Heart right ventricle (tissue), 16 donors: ENCODE measurements around the gene COA6. TPM values are rescaled to one million over a fixed set of nuclear protein-coding genes. Genes with fewer than 3 reads are reported as not detected.
A peak's percentile ranks its signal among the peaks of the same experiment; 100 is the strongest.

Experiments used
- ATAC-seq, 8 donors: fragments of 200-7000 bp; cut with Tn5 transposase; one replicate each; pipeline ENCODE4 v1.9.1; 2020; ENCODE audit warnings: mild to moderate bottlenecking in 8 of 8, moderate library complexity in 8 of 8, moderate number of reproducible peaks in 1 of 8
- DNase-seq, 2 donors: peaks; one replicate each; pipeline ENCODE4 v3.0.0-alpha.2; 2020
- H3K27ac ChIP-seq, 10 donors: fragments of 200-600 bp; sonication (generic) in 2 of 10; one replicate each; pipeline versions ENCODE4 v1.5.0 to v1.8.0; 2020 to 2022; ENCODE audit warnings: mild to moderate bottlenecking in 3 of 10
- H3K27me3 ChIP-seq, 7 donors: fragments of 200-600 bp; one replicate each; pipeline ENCODE4 v1.8.0; 2021 to 2022; ENCODE audit warnings: mild to moderate bottlenecking in 2 of 7
- H3K36me3 ChIP-seq, 9 donors: fragments of 200-600 bp; sonication (generic) in 1 of 9; one replicate each; pipeline versions ENCODE4 v1.5.0 to v1.8.0; 2020 to 2022; ENCODE audit warnings: mild to moderate bottlenecking in 2 of 9
- H3K4me1 ChIP-seq, 9 donors: fragments of 200-600 bp; sonication (generic) in 1 of 9; one replicate each; pipeline versions ENCODE4 v1.5.0 to v1.8.0; 2020 to 2022; ENCODE audit warnings: mild to moderate bottlenecking in 4 of 9
- H3K4me3 ChIP-seq, 10 donors: fragments of 200-600 bp; sonication (generic) in 2 of 10; one replicate each; pipeline versions ENCODE4 v1.5.0 to v1.8.0; 2020 to 2022; ENCODE audit warnings: mild to moderate bottlenecking in 7 of 10, moderate library complexity in 2 of 10
- H3K9me3 ChIP-seq, 11 donors: fragments of 200-600 bp in 10 of 11; sonication (generic) in 2 of 11; one replicate each; pipeline versions ENCODE4 v1.5.0 to v1.8.0; 2013 to 2022; ENCODE audit warnings: mild to moderate bottlenecking in 2 of 11, control low read depth in 1 of 11, moderate library complexity in 1 of 11
- WGBS, 2 donors: extraction: QIAGEN DNeasy Blood & Tissue Kit; methylation state at CpG; one replicate each; pipeline ENCODE4 v1.1.7; 2013; ENCODE audit warnings: inconsistent platforms in 1 of 2; 5-methylcytosine and 5-hydroxymethylcytosine counted together
- intact Hi-C, 10 donors: fragments of 100-400 bp; cut with DNase I; formaldehyde crosslinking; loops; one replicate each; pipeline versions ENCODE4 v1.11.1 to v1.14.2; 2022
- polyA plus RNA-seq, 2 donors: library from polyadenylated mRNA; stranded (reverse); fragments of 200-250 nt; gene quantifications; one replicate each; pipeline ENCODE4 v1.2.3, GENCODE V29; 2013
- total RNA-seq, 10 donors: library from RNA; stranded (reverse); fragmentation: NEBNext Ultra II Directional in 3 of 10; extraction: Animal tissue kit (Norgen Biotek cat#: 25700) in 3 of 10; gene quantifications; one replicate each; pipeline versions ENCODE4 v1.2.1 to v1.2.4, GENCODE V29; 2021 to 2023
- TF ChIP-seq, protein P1 (sequence below), 9 donors: fragments of 200-600 bp; sonication (generic) in 2 of 9; IDR thresholded peaks; one replicate each; pipeline versions ENCODE4 v1.5.0 to v1.8.0; 2021 to 2022; ENCODE audit warnings: antibody characterized with exemption in 9 of 9, mild to moderate bottlenecking in 5 of 9, moderate library complexity in 1 of 9
- donor health status: Arrhythmogenic right ventricular cardiomyopathy.
- donor health status: ischemic (EF 13 %, LVEDD 7.1; RV severe dilation, severe dysfunction).
- donor health status: healthy with polysubstance abuse.
- donor health status: DM: no; HTN: yes; CAD: no.
- donor health status: DM: no; HTN: no; CAD: no.
- donor health status: ischemic (EF 25% LVEDD 6.9; RV normal size, moderate dysfunction).
- donor health status: ischemic (EF 25% LVEDD 5.7; RV mildly dilated, moderate dysfunction).
- donor health status: healthy.
- donor health status: DM: yes; HTN: yes; CAD: no.
- donor health status: Ischemic cardiomyopathy.
- donor health status: ischemic (EF 35%, LVEDD 5.7; RV mildly dilated, moderate dysfunction).
- donor health status: nonischemic (EF 11% LVEDD 7.7; RV severe dilation, severe dysfunction).
- donor health status: DM: yes; HTN: yes; CAD: no.
- donor health status: PGD.
- donor health status: ischemic (EF 29% LVEDD 5.4; RV normal size, mild dysfunction).
- donor health status: nonischemic (EF 23%, LVEDD 6.1; RV moderate dilation, normal function).

COA6 gene
- total and polyA plus RNA-seq, 12 donors, result 23.4 to 98.5 (median 29.5) TPM

DNA sequence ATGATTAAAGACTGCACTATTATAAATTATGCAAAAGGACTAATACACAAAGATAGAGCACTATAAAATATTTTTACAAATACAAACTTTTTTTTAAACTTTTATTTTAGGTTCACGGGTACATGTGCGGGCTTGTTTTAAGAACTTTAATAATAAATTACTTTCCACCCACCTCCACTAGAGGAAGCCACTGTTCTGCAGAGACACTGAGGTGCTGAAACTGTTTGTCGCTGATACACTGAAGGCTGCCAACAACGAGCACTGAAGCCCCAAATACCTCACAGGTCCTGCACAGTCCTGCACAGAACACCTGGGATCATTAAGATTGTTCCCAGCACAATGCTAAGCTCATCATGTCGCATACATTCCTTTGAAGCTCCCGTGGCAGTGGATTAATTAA is 19.9 kb downstream of the COA6 start:
- Histone ChIP-seq H3K9me3 (no peaks in the 10 kb centered on the region), H3K27me3 (no peaks in the 10 kb centered on the region), H3K27ac (no peak overlapping the region), H3K4me3 (no peak overlapping the region), H3K4me1 (peaks cover 0 to 11% (median 0%) of the 10 kb centered on the region in 9 donors), H3K36me3 (peaks cover 0 to 60% (median 21%) of the 10 kb centered on the region in 9 donors)
- TF ChIP-seq, protein P1, sequence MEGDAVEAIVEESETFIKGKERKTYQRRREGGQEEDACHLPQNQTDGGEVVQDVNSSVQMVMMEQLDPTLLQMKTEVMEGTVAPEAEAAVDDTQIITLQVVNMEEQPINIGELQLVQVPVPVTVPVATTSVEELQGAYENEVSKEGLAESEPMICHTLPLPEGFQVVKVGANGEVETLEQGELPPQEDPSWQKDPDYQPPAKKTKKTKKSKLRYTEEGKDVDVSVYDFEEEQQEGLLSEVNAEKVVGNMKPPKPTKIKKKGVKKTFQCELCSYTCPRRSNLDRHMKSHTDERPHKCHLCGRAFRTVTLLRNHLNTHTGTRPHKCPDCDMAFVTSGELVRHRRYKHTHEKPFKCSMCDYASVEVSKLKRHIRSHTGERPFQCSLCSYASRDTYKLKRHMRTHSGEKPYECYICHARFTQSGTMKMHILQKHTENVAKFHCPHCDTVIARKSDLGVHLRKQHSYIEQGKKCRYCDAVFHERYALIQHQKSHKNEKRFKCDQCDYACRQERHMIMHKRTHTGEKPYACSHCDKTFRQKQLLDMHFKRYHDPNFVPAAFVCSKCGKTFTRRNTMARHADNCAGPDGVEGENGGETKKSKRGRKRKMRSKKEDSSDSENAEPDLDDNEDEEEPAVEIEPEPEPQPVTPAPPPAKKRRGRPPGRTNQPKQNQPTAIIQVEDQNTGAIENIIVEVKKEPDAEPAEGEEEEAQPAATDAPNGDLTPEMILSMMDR (IDR thresholded peaks at IDR 0.05), result no peak
- DNase-seq (no peak), ATAC-seq (no peak)
- 88 to 92% methylated on average over 6 of the region's 6 CpGs for WGBS, 2 donors
- intact Hi-C loops, result no loop called here

GRCh38 chr1:234395297-234395696 is 22.0 kb downstream of the COA6 start:
- intact Hi-C loops, result no loop called here
- no peak for ATAC-seq
- no peaks in the 10 kb centered on the region for H3K9me3 ChIP-seq
- H3K27me3 ChIP-seq, result no peaks in the 10 kb centered on the region
- no peak overlapping the region for H3K27ac ChIP-seq
- TF ChIP-seq, protein P1 (IDR thresholded peaks at IDR 0.05), result no peak
- WGBS, 2 donors, result 89 to 93% methylated on average over 5 of the region's 5 CpGs
- no peak overlapping the region for H3K4me3 ChIP-seq
- peaks cover 0 to 28% (median 0%) of the 10 kb centered on the region in 9 donors for H3K4me1 ChIP-seq
- DNase-seq, result no peak
- H3K36me3 ChIP-seq, result peaks cover 0 to 59% (median 21%) of the 10 kb centered on the region in 9 donors

- Histone ChIP-seq H3K4me3 (no peak overlapping the region), H3K27ac (peak overlapping the region in 1 of 10 donors; percentile 22), H3K36me3 (peaks cover 0 to 52% (median 17%) of the 10 kb centered on the region in 9 donors), H3K9me3 (no peaks in the 10 kb centered on the region), H3K27me3 (no peaks in the 10 kb centered on the region), H3K4me1 (peaks cover 0 to 36% (median 0%) of the 10 kb centered on the region in 9 donors)
- intact Hi-C loops, result no loop called here
- DNase-seq, result no peak
- TF ChIP-seq, protein P1 (IDR thresholded peaks at IDR 0.05), result no peak
- no peak for ATAC-seq
- WGBS, 2 donors, result 92 to 96% methylated on average over 8 of the region's 8 CpGs
These were observed 22.8 kb downstream of the COA6 start for GRCh38 chr1:234396092-234396491.

GRCh38 chr1:234396871-234397270 is 23.6 kb downstream of the COA6 start:
- H3K4me1 ChIP-seq, result peaks cover 0 to 42% (median 0%) of the 10 kb centered on the region in 9 donors
- H3K4me3 ChIP-seq, result no peak overlapping the region
- H3K27ac ChIP-seq, result no peak overlapping the region
- DNase-seq (no peak), ATAC-seq (no peak)
- peaks cover 0 to 44% (median 13%) of the 10 kb centered on the region in 9 donors for H3K36me3 ChIP-seq
- TF ChIP-seq, protein P1 (IDR thresholded peaks at IDR 0.05), result no peak
- H3K9me3 ChIP-seq, result no peaks in the 10 kb centered on the region
- intact Hi-C loops, result no loop called here
- 91% methylated on average over 6 of the region's 6 CpGs for WGBS, 2 donors
- H3K27me3 ChIP-seq, result no peaks in the 10 kb centered on the region
